PFSK-1 (cell line): Measurements from ENCODE around the gene PTRH1.

Experiments
- POLR2AphosphoS5 ChIP-seq: IDR thresholded peaks from 2 replicates; pipeline ENCODE4 v1.6.1; 2012; ENCODE audit warnings: low read depth, mild to moderate bottlenecking, control low read depth, low read length, moderate library complexity
- REST ChIP-seq, 2 experiments: IDR thresholded peaks; 2 replicates each; pipeline versions ENCODE4 v1.6.1 to v1.8.0; 2011 to 2012; ENCODE audit warnings: low read depth in 2 of 2, low read length in 2 of 2, control low read depth in 1 of 2, inconsistent platforms in 1 of 2, mild to moderate bottlenecking in 1 of 2, moderate library complexity in 1 of 2; ENCODE audit not compliant: insufficient read depth in 1 of 2
- SIN3A ChIP-seq: IDR thresholded peaks from 2 replicates; pipeline ENCODE4 v1.6.1; 2012; ENCODE audit warnings: mild to moderate bottlenecking, low read length, moderate library complexity, borderline replicate concordance; ENCODE audit not compliant: insufficient read depth
- TAF1 ChIP-seq: IDR thresholded peaks from 2 replicates; pipeline ENCODE4 v1.6.1; 2012; ENCODE audit warnings: low read length, control low read depth, borderline replicate concordance; ENCODE audit not compliant: insufficient read depth

- TF ChIP-seq SIN3A: no peak
- no peak for TF ChIP-seq REST (IDR thresholded peaks at IDR 0.05; ENCODE audit: insufficient read depth in 1 of 2, low read depth in 2 of 2, low read length in 2 of 2)
- no peak for TF ChIP-seq POLR2AphosphoS5
- no peak for TF ChIP-seq TAF1
Observed at GRCh38 chr9:127744398-127745110, 29.1 kb upstream of the PTRH1 start.
